Right lobe of liver (tissue), 4 donors: Measurements from ENCODE around the gene MIOX.

Source experiments
- CTCF ChIP-seq, 4 donors: fragments of 200-600 bp in 3 of 4; fragments of 450-650 bp in 1 of 4; IDR thresholded peaks; one replicate each; pipeline versions ENCODE4 v1.5.1 to v1.8.0; 2016 to 2022; ENCODE audit warnings: antibody characterized with exemption in 4 of 4, mild to moderate bottlenecking in 2 of 4
- POLR2A ChIP-seq: fragments of 450-650 bp; IDR thresholded peaks from one replicate; pipeline ENCODE4 v1.6.1; 2017; ENCODE audit warnings: antibody characterized with exemption, mild to moderate bottlenecking
- donor health status: DM: no; HTN: no; CAD: no.
- donor health status: DM: no; HTN: no; CAD: no.
- donor health status: DM: no; HTN: yes; CAD: no.

- TF ChIP-seq CTCF (IDR thresholded peaks at IDR 0.05) = no peak
- TF ChIP-seq POLR2A = no peak
These were observed 18.7 kb downstream of the MIOX start for GRCh38 chr22:50505276-50505775.
